Neural progenitor cell (in vitro differentiated cells): Measurements from ENCODE around the gene STOML1.

Experiments used
- EZH2 ChIP-seq: fragments of 200-600 bp; sonication (generic); IDR thresholded peaks from 2 replicates; pipeline ENCODE4 v1.6.1; 2017; ENCODE audit warnings: antibody characterized with exemption, mild to moderate bottlenecking, moderate library complexity
- EZH2phosphoT487 ChIP-seq: fragments of 200-600 bp; sonication (generic); IDR thresholded peaks from 2 replicates; pipeline ENCODE4 v1.6.1; 2017; ENCODE audit warnings: antibody characterized with exemption
- TF ChIP-seq, protein P1 (sequence below): fragments of 200-600 bp; sonication (generic); IDR thresholded peaks from 2 replicates; pipeline ENCODE4 v1.5.1; 2017; ENCODE audit warnings: antibody characterized with exemption, mild to moderate bottlenecking

- TF ChIP-seq, protein P1, sequence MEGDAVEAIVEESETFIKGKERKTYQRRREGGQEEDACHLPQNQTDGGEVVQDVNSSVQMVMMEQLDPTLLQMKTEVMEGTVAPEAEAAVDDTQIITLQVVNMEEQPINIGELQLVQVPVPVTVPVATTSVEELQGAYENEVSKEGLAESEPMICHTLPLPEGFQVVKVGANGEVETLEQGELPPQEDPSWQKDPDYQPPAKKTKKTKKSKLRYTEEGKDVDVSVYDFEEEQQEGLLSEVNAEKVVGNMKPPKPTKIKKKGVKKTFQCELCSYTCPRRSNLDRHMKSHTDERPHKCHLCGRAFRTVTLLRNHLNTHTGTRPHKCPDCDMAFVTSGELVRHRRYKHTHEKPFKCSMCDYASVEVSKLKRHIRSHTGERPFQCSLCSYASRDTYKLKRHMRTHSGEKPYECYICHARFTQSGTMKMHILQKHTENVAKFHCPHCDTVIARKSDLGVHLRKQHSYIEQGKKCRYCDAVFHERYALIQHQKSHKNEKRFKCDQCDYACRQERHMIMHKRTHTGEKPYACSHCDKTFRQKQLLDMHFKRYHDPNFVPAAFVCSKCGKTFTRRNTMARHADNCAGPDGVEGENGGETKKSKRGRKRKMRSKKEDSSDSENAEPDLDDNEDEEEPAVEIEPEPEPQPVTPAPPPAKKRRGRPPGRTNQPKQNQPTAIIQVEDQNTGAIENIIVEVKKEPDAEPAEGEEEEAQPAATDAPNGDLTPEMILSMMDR = no peak
- TF ChIP-seq EZH2phosphoT487 = no peak
- no peak for TF ChIP-seq EZH2
These were observed 9.7 kb downstream of the STOML1 start for GRCh38 chr15:73982222-73982962.
